ENCODE measurements around the gene OR3A2.
"Not testable (repeated sequence)": the region's sequence is repeated elsewhere in the genome, so short reads cannot be mapped to it uniquely, and the experiment has no call there.

OR3A2 gene

GRCh38 chr17:3385869-3386816 lies at the start of gene OR3A2:
Gene OR3A2 (minus strand): TSS chr17:3386308.
- no peak for DNase-seq

GRCh38 chr17:3433741-3434140 lies 47.6 kb upstream of the OR3A2 start, which contains the start of gene OR1E2:
Gene OR1E2 (minus strand): TSS chr17:3433841. CDS start chr17:3433841, 0 bp downstream.
- no peak for DNase-seq

- DNase-seq = not testable (repeated sequence)
Observed at GRCh38 chr17:3433215-3433614, 47.1 kb upstream of the OR3A2 start.

GRCh38 chr17:3418222-3418621 lies 32.1 kb upstream of the OR3A2 start:
- no peak for DNase-seq

GRCh38 chr17:3415610-3416009 lies 29.5 kb upstream of the OR3A2 start:
- DNase-seq = no peak

GRCh38 chr17:3412216-3412615 lies 26.1 kb upstream of the OR3A2 start:
- DNase-seq = not testable (repeated sequence)

GRCh38 chr17:3411070-3411469 lies 25.0 kb upstream of the OR3A2 start, which contains the start of gene OR3A3:
Gene OR3A3 (plus strand): TSS chr17:3411370.
- no peak for DNase-seq

- DNase-seq = not testable (repeated sequence)
Observed at GRCh38 chr17:3403856-3404255, 17.7 kb upstream of the OR3A2 start.

GRCh38 chr17:3401786-3402185 lies 15.7 kb upstream of the OR3A2 start:
- DNase-seq = no peak

GRCh38 chr17:3400055-3400454 lies 13.9 kb upstream of the OR3A2 start:
- DNase-seq = no peak

GRCh38 chr17:3398310-3398709 lies 12.2 kb upstream of the OR3A2 start, which contains the start of gene OR1E1:
Gene OR1E1 (minus strand): TSS chr17:3398410. CDS start chr17:3398410, 0 bp downstream.
- no peak for DNase-seq

- not testable (repeated sequence) for DNase-seq
Observed at GRCh38 chr17:3397801-3398200, 11.7 kb upstream of the OR3A2 start.

- no peak for DNase-seq
Observed at GRCh38 chr17:3389791-3390190, 3.7 kb upstream of the OR3A2 start.

- no peak for DNase-seq
Observed at GRCh38 chr17:3381957-3382356, 4.2 kb downstream of the OR3A2 start.

GRCh38 chr17:3378321-3378720 lies 7.8 kb downstream of the OR3A2 start:
- DNase-seq = no peak

- not testable (repeated sequence) for DNase-seq
Observed at GRCh38 chr17:3371167-3371566, 14.9 kb downstream of the OR3A2 start.

- not testable (repeated sequence) for DNase-seq
Observed at GRCh38 chr17:3342782-3343181, 43.3 kb downstream of the OR3A2 start.

- DNase-seq = no peak
Observed at GRCh38 chr17:3335876-3336275, 50.2 kb downstream of the OR3A2 start.

GRCh38 chr17:3318336-3318735 lies 67.8 kb downstream of the OR3A2 start:
- no peak for DNase-seq

GRCh38 chr17:3316836-3317235 lies 69.3 kb downstream of the OR3A2 start:
- no peak for DNase-seq

- DNase-seq = no peak
Observed at GRCh38 chr17:3308603-3309002, 77.5 kb downstream of the OR3A2 start.

- DNase-seq = no peak
Observed at GRCh38 chr17:3298260-3298659, 87.8 kb downstream of the OR3A2 start, which contains the start of gene OR3A1. Gene OR3A1 (minus strand): TSS chr17:3298360. CDS start chr17:3292582, 5,778 bp downstream.

GRCh38 chr17:3295632-3296031 lies 90.5 kb downstream of the OR3A2 start:
- no peak for DNase-seq

- not testable (repeated sequence) for DNase-seq
Observed at GRCh38 chr17:3293548-3293947, 92.6 kb downstream of the OR3A2 start.
